K562 (cell line): ENCODE results near the gene ACKR1. TPM values are rescaled to one million over a fixed set of nuclear protein-coding genes. Genes with fewer than 3 reads are reported as not detected.

ENCODE experiments used
- ATAC-seq: fragments of 200-7000 bp; cut with Tn5 transposase; 3 replicates; pipeline ENCODE4 v1.9.1; 2020; ENCODE audit warnings: moderate library complexity
- BruUV-seq: library from RNA; stranded (reverse); fragments of 400-500 nt; replicated peaks from 2 replicates; lab custom pipeline; 2021; lab: Mats Ljungman, UMichigan
- CTCF ChIA-PET: fragments of 300-600 bp; formaldehyde crosslinking; extraction: SDS; loops from one replicate; lab custom pipeline; 2021; ENCODE audit warnings: low intra/inter-chr PET ratio; lab: Yijun Ruan, JAX
- POLR2A ChIA-PET: fragments of 300-600, 350-650 bp; sonication (Branson Sonifier 250); formaldehyde crosslinking; extraction: SDS; loops from one replicate; lab custom pipeline; 2021; ENCODE audit warnings: antibody characterized with exemption, inconsistent platforms; lab: Yijun Ruan, JAX
- DNase-seq, 4 experiments: peaks; one replicate each; pipeline versions ENCODE4 v3.0.0 to v3.0.0-alpha.2; 2011 to 2018; ENCODE audit warnings: low spot score in 3 of 4, mixed read lengths in 3 of 4; ENCODE audit errors: extremely low read depth in 1 of 4
- FAIRE-seq: peaks from 2 replicates; lab custom pipeline; 2011; peaks lifted over from hg19 to GRCh38; lab: Jason Lieb, UNC
- H2AFZ ChIP-seq: 2 replicates; pipeline ENCODE4 v1.6.0; 2011; ENCODE audit warnings: low read depth, low read length, control low read depth, inconsistent platforms
- H3K27ac ChIP-seq: fragments of 200-600 bp; 3 replicates; pipeline ENCODE4 v1.8.0; 2011; ENCODE audit warnings: low read depth, mild to moderate bottlenecking, control low read depth, inconsistent platforms, low read length, moderate library complexity, mixed read lengths; ENCODE audit errors: extremely low read depth
- H3K27me3 ChIP-seq, 2 experiments: fragments of 300-600 bp in 1 of 2; 2 replicates in 1 of 2; 3 replicates in 1 of 2; pipeline versions ENCODE4 v1.6.0 to v1.8.0; 2011; ENCODE audit warnings: inconsistent platforms in 2 of 2, low read length in 2 of 2, mild to moderate bottlenecking in 1 of 2, mixed read lengths in 1 of 2, moderate library complexity in 1 of 2; ENCODE audit not compliant: control insufficient read depth in 2 of 2, insufficient read depth in 2 of 2
- H3K36me3 ChIP-seq: fragments of 300-600 bp; 3 replicates; pipeline ENCODE4 v1.8.0; 2011; ENCODE audit warnings: mild to moderate bottlenecking, low read length, inconsistent platforms; ENCODE audit not compliant: control insufficient read depth, insufficient read depth
- H3K4me1 ChIP-seq, 2 experiments: fragments of 200-600 bp in 1 of 2; replicated peaks in 1 of 2; 2 replicates in 1 of 2; 3 replicates in 1 of 2; pipeline versions ENCODE4 v1.5.1 to v1.8.0; 2011; ENCODE audit warnings: inconsistent platforms in 2 of 2, low read length in 2 of 2, mild to moderate bottlenecking in 1 of 2, mixed read lengths in 1 of 2, moderate library complexity in 1 of 2; ENCODE audit not compliant: control insufficient read depth in 2 of 2, insufficient read depth in 2 of 2
- H3K4me2 ChIP-seq: 2 replicates; pipeline ENCODE4 v1.6.1; 2011; ENCODE audit warnings: low read length, control low read depth, inconsistent platforms, mixed read lengths; ENCODE audit not compliant: insufficient read depth
- H3K4me3 ChIP-seq: fragments of 200-600 bp; sonication (generic), shearing (Covaris generic); 2 replicates; pipeline ENCODE4 v1.5.1; 2016; ENCODE audit warnings: control low read depth, inconsistent platforms
- H3K79me2 ChIP-seq: fragments of 200-600 bp; 3 replicates; pipeline ENCODE4 v1.8.0; 2011; ENCODE audit warnings: low read length, inconsistent platforms; ENCODE audit not compliant: control insufficient read depth, insufficient read depth
- H3K9ac ChIP-seq, 2 experiments: 2 replicates each; pipeline versions ENCODE4 v1.6.0 to v1.6.1; 2011; ENCODE audit warnings: low read depth in 2 of 2, low read length in 2 of 2, control low read depth in 1 of 2, inconsistent platforms in 1 of 2, mild to moderate bottlenecking in 1 of 2, mixed read lengths in 1 of 2; ENCODE audit not compliant: insufficient read depth in 1 of 2
- H3K9me1 ChIP-seq: one replicate; pipeline ENCODE4 v1.6.0; 2011; ENCODE audit warnings: inconsistent platforms, mild to moderate bottlenecking, low read length, moderate library complexity; ENCODE audit not compliant: control insufficient read depth, insufficient read depth
- H3K9me3 ChIP-seq: replicated peaks from 2 replicates; pipeline ENCODE4 v1.5.1; 2011; ENCODE audit warnings: low read depth, low read length, inconsistent platforms; ENCODE audit not compliant: control insufficient read depth, insufficient read depth
- H4K20me1 ChIP-seq: replicated peaks from 2 replicates; pipeline ENCODE4 v1.6.1; 2011; ENCODE audit warnings: low read length, inconsistent platforms, mixed read lengths; ENCODE audit not compliant: control insufficient read depth, insufficient read depth
- CBX3 ChIP-seq, 2 experiments: IDR thresholded peaks; 1 replicate in 1 of 2; 2 replicates in 1 of 2; pipeline ENCODE4 v1.6.1; 2012; ENCODE audit warnings: inconsistent platforms in 2 of 2, low read length in 2 of 2, borderline replicate concordance in 1 of 2, control low read depth in 1 of 2
- CBX5 ChIP-seq: IDR thresholded peaks from 2 replicates; pipeline ENCODE4 v1.6.1; 2014; ENCODE audit warnings: low read depth, borderline replicate concordance
- HDAC8 ChIP-seq: fragments of 450-650 bp; IDR thresholded peaks from 2 replicates; pipeline ENCODE4 v1.6.1; 2016; ENCODE audit warnings: mild to moderate bottlenecking, missing genetic modification characterization, moderate library complexity, missing compliant biosample characterization
- MAFF ChIP-seq: IDR thresholded peaks from 2 replicates; pipeline ENCODE4 v1.6.1; 2012; ENCODE audit warnings: low read length, improper control_type of control experiment
- PHF8 ChIP-seq: fragments of 200-600 bp; sonication (generic); IDR thresholded peaks from 2 replicates; pipeline ENCODE4 v1.6.1; 2012; ENCODE audit warnings: mixed run types, mild to moderate bottlenecking, inconsistent platforms, low read length, moderate library complexity, borderline replicate concordance
- RB1 ChIP-seq: fragments of 450-650 bp; IDR thresholded peaks from 2 replicates; pipeline ENCODE4 v1.6.1; 2017; ENCODE audit warnings: low read depth, mild to moderate bottlenecking
- RFX5 ChIP-seq: IDR thresholded peaks from 2 replicates; pipeline ENCODE4 v1.6.1; 2011; ENCODE audit warnings: low read depth, mild to moderate bottlenecking, improper control_type of control experiment, low read length
- RNF2 ChIP-seq: sonication (generic); IDR thresholded peaks from 2 replicates; pipeline ENCODE4 v1.6.1; 2016
- TRIM28 ChIP-seq: fragments of 450-650 bp; IDR thresholded peaks from 2 replicates; pipeline ENCODE4 v1.6.1; 2017
- XRCC3 ChIP-seq: fragments of 450-650 bp; IDR thresholded peaks from 2 replicates; pipeline ENCODE4 v1.6.1; 2017; ENCODE audit warnings: mild to moderate bottlenecking, moderate library complexity
- ZNF175 ChIP-seq: fragments of 200-800 bp; sonication (Bioruptor generic); IDR thresholded peaks from 2 replicates; pipeline ENCODE4 v1.6.1; 2016; ENCODE audit warnings: low read depth, mild to moderate bottlenecking, missing genetic modification characterization, missing compliant biosample characterization
- ZNF589 ChIP-seq: fragments of 200-800 bp; sonication (Bioruptor generic); IDR thresholded peaks from 2 replicates; pipeline ENCODE4 v1.6.1; 2016; ENCODE audit warnings: low read depth, missing genetic modification characterization, missing compliant biosample characterization
- WGBS: fragments of 100-300 bp; shearing (Covaris generic); methylation state at CpG from one replicate; pipeline ENCODE4 v1.1.6; 2016; ENCODE audit warnings: low coverage, mixed read lengths; ENCODE audit not compliant: insufficient coverage; ENCODE audit errors: missing lambda C conversion rate; 5-methylcytosine and 5-hydroxymethylcytosine counted together
- in situ Hi-C: fragments of 300-500 bp; cut with MboI; formaldehyde crosslinking; loops from 4 replicates; pipeline ENCODE4 v1.15.0; 2018; ENCODE audit warnings: inconsistent platforms, mixed read lengths
- intact Hi-C: fragments of 100-400 bp; cut with micrococcal nuclease; formaldehyde crosslinking; loops from 2 replicates; pipeline ENCODE4 v1.14.2; 2022
- polyA plus RNA-seq, 8 experiments: library from polyadenylated mRNA; depleted of rRNA in 4 of 8; stranded (reverse) in 5 of 8; unstranded in 3 of 8; fragments of >200 nt; fragmentation: Nextera tagmentation in 2 of 8; fragmentation: Illumina TruSeq in 1 of 8; extraction: Ambion mirVana in 2 of 8; extraction: Trizol in 1 of 8; gene quantifications; 2 replicates each; pipeline versions ENCODE4 v1.2.1 to v1.2.3, GENCODE V29; 2011 to 2014; ENCODE audit warnings: inconsistent platforms in 1 of 8, missing spikeins in 1 of 8
- total RNA-seq, 7 experiments: library from RNA; depleted of rRNA in 6 of 7; stranded (reverse); fragments of >200 nt in 6 of 7; fragmentation: Illumina TruSeq in 2 of 7; extraction: Trizol in 2 of 7; gene quantifications; 2 replicates each; pipeline versions ENCODE4 v1.2.1 to v1.2.3, GENCODE V29; 2011 to 2021; ENCODE audit warnings: low replicate concordance in 1 of 7
- TF ChIP-seq, protein P1 (sequence below): sonication (generic); formaldehyde crosslinking; IDR thresholded peaks from 2 replicates; pipeline ENCODE4 v1.8.0; 2022; ENCODE audit warnings: mild to moderate bottlenecking, missing genetic modification reagents
- TF ChIP-seq, protein P2 (sequence below), 3 experiments: IDR thresholded peaks in 2 of 3; conservative IDR thresholded peaks in 1 of 3; 2 replicates each; pipeline ENCODE4 v1.5.1; 2011 to 2012; ENCODE audit warnings: low read length in 3 of 3, mild to moderate bottlenecking in 3 of 3, control low read depth in 2 of 3, improper control_type of control experiment in 1 of 3, inconsistent platforms in 1 of 3, low read depth in 1 of 3, mixed read lengths in 1 of 3, moderate library complexity in 1 of 3; ENCODE audit not compliant: insufficient read depth in 2 of 3

The ACKR1 gene
- total and polyA plus RNA-seq, 9 of the 15 experiments (the other 6 are each of a cell fraction or from before 2014, with no cell fraction given) = 0.07 to 0.64 (median 0.18) TPM

DNA sequence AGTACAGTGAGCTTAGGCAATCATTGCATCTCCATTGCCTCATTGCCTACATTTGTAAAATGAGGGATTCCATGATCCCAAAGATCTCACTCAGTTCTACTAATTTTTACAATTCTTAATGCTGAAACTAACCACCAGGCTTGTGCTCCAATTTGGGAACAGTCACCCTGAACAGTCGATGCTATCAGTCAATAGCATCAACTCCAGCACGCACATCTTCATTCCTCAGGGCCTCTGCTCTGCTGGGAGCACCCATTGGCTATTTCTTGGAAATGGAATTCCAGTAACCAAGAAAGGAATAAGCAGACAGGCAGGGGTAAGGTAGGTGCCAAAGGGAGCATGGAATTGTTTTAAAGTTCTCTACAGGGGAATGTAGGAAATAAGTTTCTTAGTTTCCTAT lies 14.2 kb upstream of the ACKR1 start (continued):
- TF ChIP-seq RNF2 = no peak
- no peak for TF ChIP-seq MAFF
- no peak for TF ChIP-seq RFX5
- no peak for TF ChIP-seq PHF8
- TF ChIP-seq CBX5 = no peak
- TF ChIP-seq ZNF589 (CRISPR knock-in tag) = no peak
- TF ChIP-seq, protein P1, sequence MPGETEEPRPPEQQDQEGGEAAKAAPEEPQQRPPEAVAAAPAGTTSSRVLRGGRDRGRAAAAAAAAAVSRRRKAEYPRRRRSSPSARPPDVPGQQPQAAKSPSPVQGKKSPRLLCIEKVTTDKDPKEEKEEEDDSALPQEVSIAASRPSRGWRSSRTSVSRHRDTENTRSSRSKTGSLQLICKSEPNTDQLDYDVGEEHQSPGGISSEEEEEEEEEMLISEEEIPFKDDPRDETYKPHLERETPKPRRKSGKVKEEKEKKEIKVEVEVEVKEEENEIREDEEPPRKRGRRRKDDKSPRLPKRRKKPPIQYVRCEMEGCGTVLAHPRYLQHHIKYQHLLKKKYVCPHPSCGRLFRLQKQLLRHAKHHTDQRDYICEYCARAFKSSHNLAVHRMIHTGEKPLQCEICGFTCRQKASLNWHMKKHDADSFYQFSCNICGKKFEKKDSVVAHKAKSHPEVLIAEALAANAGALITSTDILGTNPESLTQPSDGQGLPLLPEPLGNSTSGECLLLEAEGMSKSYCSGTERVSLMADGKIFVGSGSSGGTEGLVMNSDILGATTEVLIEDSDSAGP = no peak
- TF ChIP-seq XRCC3 = no peak
- TF ChIP-seq ZNF175 (CRISPR knock-in tag) = no peak
- no peak for TF ChIP-seq HDAC8 (tag)
- TF ChIP-seq, all 486 proteins: peak for 0

DNA sequence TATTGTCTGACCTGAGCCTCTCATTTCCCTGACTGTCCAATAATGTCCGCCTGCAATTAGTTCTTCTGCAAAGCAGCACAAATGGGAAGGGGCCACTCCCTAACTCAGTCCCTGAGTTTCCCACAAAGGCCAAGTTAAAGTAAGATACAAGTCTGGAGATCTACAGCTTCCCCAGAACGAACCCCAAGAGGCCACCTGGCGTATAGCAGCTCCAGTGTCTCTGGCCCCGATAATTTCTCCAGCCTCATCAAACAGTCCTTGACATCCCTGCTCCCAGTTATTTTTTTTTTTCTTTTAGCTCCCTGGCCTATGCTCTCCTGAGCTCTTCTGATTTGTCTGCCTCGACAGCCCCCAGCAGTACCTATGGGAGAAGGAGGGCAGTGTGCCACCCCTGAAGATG lies 8.1 kb upstream of the ACKR1 start:
- Histone ChIP-seq H3K4me1 (peaks cover 3 to 8% of the 10 kb centered on the region in 2 experiments; a peak in 3 of 5 replicates), H3K9me3 (no peaks in the 10 kb centered on the region), H3K27ac (no peak overlapping the region), H4K20me1 (no peaks in the 10 kb centered on the region), H3K4me2 (no peak overlapping the region), H2AFZ (no peak overlapping the region), H3K27me3 (peaks cover 0 to 14% of the 10 kb centered on the region in 2 experiments; a peak in 3 of 5 replicates), H3K9me1 (no peaks in the 10 kb centered on the region), H3K36me3 (no peaks in the 10 kb centered on the region), H3K9ac (no peak overlapping the region), H3K4me3 (no peak overlapping the region), H3K79me2 (no peaks in the 10 kb centered on the region)
- ATAC-seq = peak; percentile 77
- BruUV-seq = no TSS peak
- TF ChIP-seq RB1 (no peak), CBX3 (IDR thresholded peaks at IDR 0.05; ENCODE audit: borderline replicate concordance in 1 of 2, low read length in 2 of 2) (peak in 1 of 2 experiments; percentile 52; a peak in 1 of 3 replicates), TRIM28 (peak; percentile 33; the same call in 1 of the 2 replicates)
- TF ChIP-seq, protein P2, sequence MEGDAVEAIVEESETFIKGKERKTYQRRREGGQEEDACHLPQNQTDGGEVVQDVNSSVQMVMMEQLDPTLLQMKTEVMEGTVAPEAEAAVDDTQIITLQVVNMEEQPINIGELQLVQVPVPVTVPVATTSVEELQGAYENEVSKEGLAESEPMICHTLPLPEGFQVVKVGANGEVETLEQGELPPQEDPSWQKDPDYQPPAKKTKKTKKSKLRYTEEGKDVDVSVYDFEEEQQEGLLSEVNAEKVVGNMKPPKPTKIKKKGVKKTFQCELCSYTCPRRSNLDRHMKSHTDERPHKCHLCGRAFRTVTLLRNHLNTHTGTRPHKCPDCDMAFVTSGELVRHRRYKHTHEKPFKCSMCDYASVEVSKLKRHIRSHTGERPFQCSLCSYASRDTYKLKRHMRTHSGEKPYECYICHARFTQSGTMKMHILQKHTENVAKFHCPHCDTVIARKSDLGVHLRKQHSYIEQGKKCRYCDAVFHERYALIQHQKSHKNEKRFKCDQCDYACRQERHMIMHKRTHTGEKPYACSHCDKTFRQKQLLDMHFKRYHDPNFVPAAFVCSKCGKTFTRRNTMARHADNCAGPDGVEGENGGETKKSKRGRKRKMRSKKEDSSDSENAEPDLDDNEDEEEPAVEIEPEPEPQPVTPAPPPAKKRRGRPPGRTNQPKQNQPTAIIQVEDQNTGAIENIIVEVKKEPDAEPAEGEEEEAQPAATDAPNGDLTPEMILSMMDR (IDR thresholded peaks at IDR 0.05 in 2 of 3, conservative IDR thresholded peaks at IDR 0.05 in 1 of 3; ENCODE audit: insufficient read depth in 2 of 3, low read depth in 1 of 3, low read length in 3 of 3) = peak; percentile 37 to 42 (median 37); a peak in 5 of 6 replicates
- POLR2A ChIA-PET = interaction anchor here (0.7 kb wide), 1 partner anchor 55 kb away, joined by 3 read pairs; no protein-coding TSS in a partner anchor
- FAIRE-seq = peak; percentile 29
- CTCF ChIA-PET = interaction anchor here (3.5 kb wide), 1 partner anchor 36 kb away, joined by 28 read pairs; no protein-coding TSS in a partner anchor
- in situ Hi-C loops (loop anchor here (25.0 kb wide), 1 partner anchor 791 kb away; no protein-coding TSS in a partner anchor), intact Hi-C loops (no loop called here)
- DNase-seq = peak in 2 of 4 experiments; percentile 18 to 23
- 7% methylated on average over 5 of the region's 5 CpGs for WGBS
